ENCODE data around the gene MACF1.

DNA sequence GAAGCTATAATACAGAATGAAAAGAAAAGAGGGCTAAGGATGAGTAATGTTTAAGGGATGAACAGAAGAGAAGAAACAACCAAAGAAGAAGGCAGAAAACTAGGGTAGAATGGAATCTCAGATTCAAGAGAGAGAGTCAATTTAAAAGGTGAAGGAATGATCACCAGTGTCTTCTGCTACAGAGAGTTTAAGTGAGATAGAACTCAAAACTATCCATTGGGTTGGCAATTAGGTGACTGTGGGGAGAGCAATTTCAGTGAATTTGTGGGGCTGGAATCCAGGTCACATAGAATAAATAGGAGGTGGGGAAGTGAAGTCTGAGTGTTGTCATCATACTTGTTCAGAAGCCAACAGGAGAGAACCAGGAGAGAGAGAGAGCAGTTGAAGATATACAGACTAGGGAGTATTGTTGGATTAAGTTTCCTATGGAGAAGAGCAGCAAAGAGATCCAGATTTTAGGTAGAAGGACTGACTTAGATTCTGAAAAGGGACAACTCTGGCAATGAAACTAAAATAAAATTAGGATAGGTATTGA is 19.9 kb downstream of the MACF1 start:
- TF ChIP-seq, protein P1, sequence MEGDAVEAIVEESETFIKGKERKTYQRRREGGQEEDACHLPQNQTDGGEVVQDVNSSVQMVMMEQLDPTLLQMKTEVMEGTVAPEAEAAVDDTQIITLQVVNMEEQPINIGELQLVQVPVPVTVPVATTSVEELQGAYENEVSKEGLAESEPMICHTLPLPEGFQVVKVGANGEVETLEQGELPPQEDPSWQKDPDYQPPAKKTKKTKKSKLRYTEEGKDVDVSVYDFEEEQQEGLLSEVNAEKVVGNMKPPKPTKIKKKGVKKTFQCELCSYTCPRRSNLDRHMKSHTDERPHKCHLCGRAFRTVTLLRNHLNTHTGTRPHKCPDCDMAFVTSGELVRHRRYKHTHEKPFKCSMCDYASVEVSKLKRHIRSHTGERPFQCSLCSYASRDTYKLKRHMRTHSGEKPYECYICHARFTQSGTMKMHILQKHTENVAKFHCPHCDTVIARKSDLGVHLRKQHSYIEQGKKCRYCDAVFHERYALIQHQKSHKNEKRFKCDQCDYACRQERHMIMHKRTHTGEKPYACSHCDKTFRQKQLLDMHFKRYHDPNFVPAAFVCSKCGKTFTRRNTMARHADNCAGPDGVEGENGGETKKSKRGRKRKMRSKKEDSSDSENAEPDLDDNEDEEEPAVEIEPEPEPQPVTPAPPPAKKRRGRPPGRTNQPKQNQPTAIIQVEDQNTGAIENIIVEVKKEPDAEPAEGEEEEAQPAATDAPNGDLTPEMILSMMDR (IDR thresholded peaks at IDR 0.05; ENCODE audit: low read depth, low read length, missing input control) = no peak
- TF ChIP-seq, protein P2, sequence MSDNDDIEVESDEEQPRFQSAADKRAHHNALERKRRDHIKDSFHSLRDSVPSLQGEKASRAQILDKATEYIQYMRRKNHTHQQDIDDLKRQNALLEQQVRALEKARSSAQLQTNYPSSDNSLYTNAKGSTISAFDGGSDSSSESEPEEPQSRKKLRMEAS (IDR thresholded peaks at IDR 0.05) = no peak
- no peak for TF ChIP-seq RXRA (IDR thresholded peaks at IDR 0.05)
- TF ChIP-seq, protein P3, sequence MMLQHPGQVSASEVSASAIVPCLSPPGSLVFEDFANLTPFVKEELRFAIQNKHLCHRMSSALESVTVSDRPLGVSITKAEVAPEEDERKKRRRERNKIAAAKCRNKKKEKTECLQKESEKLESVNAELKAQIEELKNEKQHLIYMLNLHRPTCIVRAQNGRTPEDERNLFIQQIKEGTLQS (IDR thresholded peaks at IDR 0.05) = no peak
- TF ChIP-seq, protein P4, sequence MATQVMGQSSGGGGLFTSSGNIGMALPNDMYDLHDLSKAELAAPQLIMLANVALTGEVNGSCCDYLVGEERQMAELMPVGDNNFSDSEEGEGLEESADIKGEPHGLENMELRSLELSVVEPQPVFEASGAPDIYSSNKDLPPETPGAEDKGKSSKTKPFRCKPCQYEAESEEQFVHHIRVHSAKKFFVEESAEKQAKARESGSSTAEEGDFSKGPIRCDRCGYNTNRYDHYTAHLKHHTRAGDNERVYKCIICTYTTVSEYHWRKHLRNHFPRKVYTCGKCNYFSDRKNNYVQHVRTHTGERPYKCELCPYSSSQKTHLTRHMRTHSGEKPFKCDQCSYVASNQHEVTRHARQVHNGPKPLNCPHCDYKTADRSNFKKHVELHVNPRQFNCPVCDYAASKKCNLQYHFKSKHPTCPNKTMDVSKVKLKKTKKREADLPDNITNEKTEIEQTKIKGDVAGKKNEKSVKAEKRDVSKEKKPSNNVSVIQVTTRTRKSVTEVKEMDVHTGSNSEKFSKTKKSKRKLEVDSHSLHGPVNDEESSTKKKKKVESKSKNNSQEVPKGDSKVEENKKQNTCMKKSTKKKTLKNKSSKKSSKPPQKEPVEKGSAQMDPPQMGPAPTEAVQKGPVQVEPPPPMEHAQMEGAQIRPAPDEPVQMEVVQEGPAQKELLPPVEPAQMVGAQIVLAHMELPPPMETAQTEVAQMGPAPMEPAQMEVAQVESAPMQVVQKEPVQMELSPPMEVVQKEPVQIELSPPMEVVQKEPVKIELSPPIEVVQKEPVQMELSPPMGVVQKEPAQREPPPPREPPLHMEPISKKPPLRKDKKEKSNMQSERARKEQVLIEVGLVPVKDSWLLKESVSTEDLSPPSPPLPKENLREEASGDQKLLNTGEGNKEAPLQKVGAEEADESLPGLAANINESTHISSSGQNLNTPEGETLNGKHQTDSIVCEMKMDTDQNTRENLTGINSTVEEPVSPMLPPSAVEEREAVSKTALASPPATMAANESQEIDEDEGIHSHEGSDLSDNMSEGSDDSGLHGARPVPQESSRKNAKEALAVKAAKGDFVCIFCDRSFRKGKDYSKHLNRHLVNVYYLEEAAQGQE (IDR thresholded peaks at IDR 0.05) = no peak
- no peak for TF ChIP-seq FOXA1 (IDR thresholded peaks at IDR 0.05)
- TF ChIP-seq YY1 (IDR thresholded peaks at IDR 0.05) = no peak
- no peak for TF ChIP-seq RAD21 (IDR thresholded peaks at IDR 0.05)
- TF ChIP-seq GABPA (IDR thresholded peaks at IDR 0.05 in 1 of 2, conservative IDR thresholded peaks at IDR 0.05 in 1 of 2) = no peak
- TF ChIP-seq SP1 (IDR thresholded peaks at IDR 0.05) = no peak
- TF ChIP-seq TAF1 (conservative IDR thresholded peaks at IDR 0.05) = no peak
- no peak for TF ChIP-seq NR2F2 (IDR thresholded peaks at IDR 0.05)
- TF ChIP-seq JUND (IDR thresholded peaks at IDR 0.05) = no peak
- TF ChIP-seq EGR1 (IDR thresholded peaks at IDR 0.05; ENCODE audit: low read depth in 2 of 2) = no peak
